IPS-20b (cell line): ENCODE data around the gene APOBR.
"Not testable (repeated sequence)": the region's sequence is repeated elsewhere in the genome, so short reads cannot be mapped to it uniquely, and the experiment has no call there.

Source experiments
- H3K27ac ChIP-seq: one replicate; pipeline ENCODE4 v1.5.1; 2013; ENCODE audit warnings: low read length
- H3K27me3 ChIP-seq: 2 replicates; pipeline ENCODE4 v1.6.1; 2013; ENCODE audit warnings: mild to moderate bottlenecking, low read length, inconsistent platforms; ENCODE audit not compliant: insufficient read depth
- H3K36me3 ChIP-seq: 2 replicates; pipeline ENCODE4 v1.6.1; 2013; ENCODE audit warnings: low read depth, mild to moderate bottlenecking, inconsistent platforms, low read length, moderate library complexity; ENCODE audit not compliant: insufficient read depth
- H3K4me1 ChIP-seq: 2 replicates; pipeline ENCODE4 v1.6.1; 2013; ENCODE audit warnings: mild to moderate bottlenecking, control low read depth, inconsistent platforms, low read length, moderate library complexity; ENCODE audit not compliant: insufficient read depth
- H3K4me3 ChIP-seq: 2 replicates; pipeline ENCODE4 v1.5.1; 2013; ENCODE audit warnings: mild to moderate bottlenecking, low read length, inconsistent platforms
- H3K9ac ChIP-seq: 2 replicates; pipeline ENCODE4 v1.6.1; 2013; ENCODE audit warnings: low read depth, mild to moderate bottlenecking, inconsistent platforms, low read length, moderate library complexity
- H3K9me3 ChIP-seq: 2 replicates; pipeline ENCODE4 v1.6.1; 2013; ENCODE audit warnings: mild to moderate bottlenecking, low read depth, low read length, inconsistent platforms; ENCODE audit not compliant: insufficient read depth

The APOBR gene

DNA sequence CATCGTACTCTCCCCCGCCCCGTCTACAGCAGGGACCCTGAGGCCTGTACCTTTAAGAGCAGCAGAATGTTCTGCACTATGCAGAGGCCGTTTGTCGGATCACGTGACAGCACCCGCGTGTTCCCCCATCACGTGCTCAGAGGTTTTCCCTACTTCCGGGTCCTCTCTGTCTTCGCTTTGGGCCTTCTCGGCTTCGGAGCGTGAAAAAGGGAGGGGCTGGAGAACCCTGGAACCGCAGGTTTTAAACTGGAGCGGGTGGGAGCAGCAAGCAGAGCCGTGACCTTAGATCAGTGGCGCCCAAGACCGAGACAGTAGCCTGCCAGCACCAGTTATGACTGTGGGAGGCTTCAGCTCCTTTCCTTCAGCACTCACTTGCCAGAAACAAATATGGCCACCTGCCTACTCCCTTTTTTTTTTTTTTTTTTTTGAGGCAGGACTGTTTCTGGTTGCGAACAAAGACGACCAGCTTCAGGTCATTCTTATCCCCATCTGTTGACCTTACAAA, 2.4 kb upstream of the APOBR start, which contains the start of gene CLN3:
Gene CLN3, minus strand, starts transcription at position 105 of the 505 bp plus-strand sequence. CDS start 315 bp downstream, outside the sequence.
- no peaks in the 10 kb centered on the region for H3K4me1 ChIP-seq
- no peaks in the 10 kb centered on the region for H3K27me3 ChIP-seq
- H3K36me3 ChIP-seq = peaks cover 10% of the 10 kb centered on the region
- no peaks in the 10 kb centered on the region for H3K9me3 ChIP-seq
- peak within 1 kb of the TSS; percentile 99 for H3K9ac ChIP-seq
- H3K4me3 ChIP-seq = peak within 1 kb of the TSS; percentile 93
- H3K27ac ChIP-seq = peak within 1 kb of the TSS; percentile 96

DNA sequence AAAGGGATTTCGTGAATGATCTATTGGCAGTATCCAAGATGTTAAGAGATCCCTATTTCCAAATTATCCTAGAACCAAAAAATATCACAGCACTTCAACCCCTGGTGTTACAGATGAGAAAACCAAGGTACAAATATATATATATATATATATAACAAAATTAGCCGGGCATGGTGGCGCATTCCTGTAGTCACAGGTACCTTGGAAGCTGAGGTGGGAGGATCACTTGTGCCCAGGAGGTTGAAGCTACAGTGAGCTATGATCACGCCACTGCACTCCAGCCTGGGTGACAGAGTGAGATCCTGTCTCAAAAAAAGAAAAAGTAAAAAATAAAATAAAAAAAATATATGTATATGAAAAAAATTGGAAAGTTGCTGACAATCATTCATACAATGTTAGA, 1.9 kb upstream of the APOBR start:
- Histone ChIP-seq H3K9me3 (no peaks in the 10 kb centered on the region), H3K27me3 (no peaks in the 10 kb centered on the region), H3K9ac (peak overlapping the region; percentile 99; the same call in 1 of the 2 replicates), H3K27ac (no peak overlapping the region), H3K4me1 (no peaks in the 10 kb centered on the region), H3K4me3 (peak overlapping the region; percentile 93), H3K36me3 (peaks cover 8% of the 10 kb centered on the region)

DNA sequence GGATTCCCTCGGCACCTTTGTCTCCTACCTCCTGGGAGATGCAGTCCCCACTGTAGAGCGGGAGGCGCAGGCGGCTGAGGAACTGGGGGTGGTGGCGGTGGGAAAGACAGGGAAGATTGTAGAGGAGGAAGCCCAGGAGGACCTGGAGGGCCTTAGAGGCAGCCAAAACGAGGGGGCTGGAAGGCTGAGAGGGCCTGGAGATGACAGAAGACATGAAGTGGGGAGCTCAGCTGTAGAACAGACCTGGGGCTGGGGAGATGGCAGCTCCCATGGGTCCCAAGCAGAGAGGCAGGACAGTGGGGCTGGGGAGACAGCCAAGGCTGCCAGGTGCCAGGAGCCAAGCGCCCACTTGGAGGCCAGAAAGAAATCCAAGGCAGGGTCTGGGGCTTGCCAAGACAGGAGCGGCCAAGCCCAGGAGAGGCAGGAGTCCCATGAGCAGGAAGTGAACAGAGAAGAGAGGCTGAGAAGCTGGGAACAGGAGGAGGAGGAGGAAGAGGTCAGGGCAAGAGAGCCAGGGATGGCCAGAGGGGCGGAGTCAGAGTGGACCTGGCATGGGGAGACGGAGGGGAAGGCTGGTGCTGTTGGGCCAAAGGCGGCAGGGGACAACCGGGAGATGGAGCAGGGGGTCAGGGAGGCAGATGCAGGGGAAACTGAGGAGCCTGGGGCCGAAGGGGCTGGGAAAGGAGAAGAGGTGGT, 803 bp downstream of the APOBR start:
- Histone ChIP-seq H3K27ac (no peak overlapping the region), H3K4me3 (no peak overlapping the region), H3K36me3 (no peaks in the 10 kb centered on the region), H3K4me1 (no peaks in the 10 kb centered on the region), H3K9me3 (no peaks in the 10 kb centered on the region), H3K27me3 (no peaks in the 10 kb centered on the region), H3K9ac (no peak overlapping the region)

DNA sequence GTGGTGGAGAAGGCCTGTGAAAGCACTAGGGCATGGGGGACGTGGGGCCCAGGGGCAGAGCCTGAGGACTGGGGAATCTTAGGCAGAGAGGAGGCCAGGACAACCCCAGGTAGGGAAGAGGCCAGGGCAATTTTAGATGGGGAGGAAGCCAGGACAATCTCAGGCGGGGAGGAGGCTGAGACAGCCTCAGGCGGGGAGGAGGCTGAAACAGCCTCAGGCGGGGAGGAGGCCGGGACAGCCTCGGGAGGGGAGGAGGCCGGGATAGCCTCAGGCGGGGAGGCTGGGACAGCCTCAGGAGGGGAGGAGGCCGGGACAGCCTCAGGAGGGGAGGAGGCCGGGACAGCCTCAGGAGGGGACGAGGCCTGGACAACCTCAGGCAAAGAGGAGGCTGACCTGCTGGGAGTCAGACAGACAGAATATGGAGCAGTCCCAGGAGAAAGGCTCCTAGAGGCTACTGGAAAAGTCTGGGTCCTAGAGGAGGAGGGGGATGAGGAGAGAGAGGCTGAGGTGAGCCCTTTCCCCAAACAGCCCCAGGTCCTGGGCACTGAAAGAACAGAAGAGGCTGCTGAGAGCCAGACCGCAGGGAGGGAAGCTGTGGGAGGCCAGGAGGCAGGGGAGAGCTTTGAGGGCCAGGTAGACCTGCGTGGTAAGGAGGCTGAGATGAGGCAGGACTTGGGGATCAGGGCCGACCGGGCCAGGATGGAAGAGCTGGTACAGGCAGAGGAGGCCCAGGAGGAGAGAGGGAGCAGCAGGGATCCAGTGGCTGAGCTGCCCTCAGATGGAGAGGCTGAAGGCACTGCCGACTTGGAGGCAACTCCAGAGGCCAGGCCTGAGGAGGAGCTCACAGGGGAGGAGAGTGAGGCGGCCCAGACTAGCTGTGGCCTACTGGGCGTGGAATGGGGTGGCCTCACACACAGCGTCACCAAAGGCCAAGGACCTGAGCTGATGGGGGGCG, 1.6 kb downstream of the APOBR start:
- H3K27me3 ChIP-seq = no peaks in the 10 kb centered on the region
- H3K9ac ChIP-seq = no peak overlapping the region
- no peaks in the 10 kb centered on the region for H3K9me3 ChIP-seq
- H3K4me3 ChIP-seq = no peak overlapping the region
- H3K36me3 ChIP-seq = no peaks in the 10 kb centered on the region
- no peaks in the 10 kb centered on the region for H3K4me1 ChIP-seq
- no peak overlapping the region for H3K27ac ChIP-seq

DNA sequence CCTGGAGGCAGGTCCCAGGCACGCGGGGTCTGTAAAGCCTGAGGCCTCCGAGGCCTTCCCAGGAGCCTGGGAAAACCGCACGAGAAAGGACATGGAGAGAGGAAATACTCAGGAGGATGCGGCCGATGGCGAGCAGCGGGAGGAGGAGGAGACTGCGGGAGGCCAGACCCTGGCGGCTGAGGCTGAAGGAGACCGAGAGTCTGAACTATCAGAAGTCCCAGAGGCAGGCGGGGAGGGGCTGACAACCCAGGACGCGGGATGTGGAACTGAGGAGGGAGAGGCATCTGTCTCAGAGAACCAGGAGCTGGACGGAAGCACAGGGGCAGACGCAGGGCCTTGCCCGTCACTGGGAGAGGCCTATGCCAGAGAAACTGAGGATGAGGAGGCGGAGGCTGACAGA, 2.4 kb downstream of the APOBR start:
- Histone ChIP-seq H3K27me3 (no peaks in the 10 kb centered on the region), H3K27ac (no peak overlapping the region), H3K4me1 (no peaks in the 10 kb centered on the region), H3K36me3 (no peaks in the 10 kb centered on the region), H3K9me3 (no peaks in the 10 kb centered on the region), H3K4me3 (no peak overlapping the region), H3K9ac (no peak overlapping the region)

DNA sequence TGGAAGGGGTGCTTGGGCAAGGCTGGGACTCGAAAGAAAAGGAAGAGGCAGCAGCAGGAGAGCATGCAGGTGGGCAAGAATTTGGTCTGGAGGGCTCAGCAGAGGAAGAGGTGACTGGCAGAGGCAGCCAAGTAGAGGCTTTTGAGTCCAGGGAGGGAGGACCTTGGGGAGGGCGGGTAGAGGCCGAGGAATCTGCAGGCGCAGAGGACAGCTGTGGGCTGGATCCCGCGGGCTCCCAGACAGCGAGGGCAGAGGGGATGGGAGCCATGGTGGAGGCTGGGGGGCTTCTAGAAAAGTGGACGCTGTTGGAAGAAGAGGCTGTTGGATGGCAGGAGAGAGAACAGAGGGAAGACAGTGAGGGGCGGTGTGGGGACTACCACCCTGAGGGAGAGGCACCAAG, 2.9 kb downstream of the APOBR start:
- Histone ChIP-seq H3K9me3 (no peaks in the 10 kb centered on the region), H3K9ac (no peak overlapping the region), H3K27me3 (no peaks in the 10 kb centered on the region), H3K27ac (no peak overlapping the region), H3K36me3 (no peaks in the 10 kb centered on the region), H3K4me3 (no peak overlapping the region), H3K4me1 (no peaks in the 10 kb centered on the region)

DNA sequence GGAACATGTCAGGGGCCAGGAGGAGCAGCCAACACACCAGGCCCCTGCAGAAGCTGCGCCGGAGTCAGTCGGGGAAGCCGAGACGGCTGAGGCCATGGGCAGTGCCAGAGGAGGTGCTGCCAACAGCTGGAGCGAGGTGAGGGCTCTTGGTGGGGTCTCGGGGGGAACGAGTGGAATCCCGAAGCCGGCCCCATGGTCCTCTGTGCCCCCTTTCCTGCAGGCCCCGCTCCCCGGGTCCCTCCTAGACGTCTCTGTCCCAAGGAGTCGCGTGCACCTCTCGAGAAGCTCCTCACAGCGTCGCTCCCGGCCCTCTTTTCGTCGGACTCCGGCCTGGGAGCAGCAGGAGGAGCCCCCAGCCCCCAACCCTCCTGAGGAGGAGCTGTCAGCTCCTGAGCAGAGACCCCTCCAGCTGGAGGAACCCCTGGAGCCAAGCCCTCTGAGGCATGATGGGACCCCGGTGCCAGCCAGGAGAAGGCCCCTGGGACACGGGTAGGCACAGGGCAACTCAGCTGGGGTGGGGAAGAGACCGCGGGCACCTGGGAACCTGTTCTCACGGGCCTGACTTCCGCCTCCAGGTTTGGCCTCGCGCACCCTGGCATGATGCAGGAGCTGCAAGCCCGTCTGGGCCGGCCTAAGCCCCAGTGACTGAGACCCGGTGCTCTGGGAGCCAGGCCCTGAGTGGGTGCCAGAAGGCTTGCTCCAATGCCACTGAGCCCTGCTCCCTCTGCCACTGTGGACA, 3.6 kb downstream of the APOBR start:
- Histone ChIP-seq H3K4me1 (no peaks in the 10 kb centered on the region), H3K9me3 (no peaks in the 10 kb centered on the region), H3K36me3 (no peaks in the 10 kb centered on the region), H3K4me3 (no peak overlapping the region), H3K27me3 (no peaks in the 10 kb centered on the region), H3K27ac (no peak overlapping the region), H3K9ac (no peak overlapping the region)

DNA sequence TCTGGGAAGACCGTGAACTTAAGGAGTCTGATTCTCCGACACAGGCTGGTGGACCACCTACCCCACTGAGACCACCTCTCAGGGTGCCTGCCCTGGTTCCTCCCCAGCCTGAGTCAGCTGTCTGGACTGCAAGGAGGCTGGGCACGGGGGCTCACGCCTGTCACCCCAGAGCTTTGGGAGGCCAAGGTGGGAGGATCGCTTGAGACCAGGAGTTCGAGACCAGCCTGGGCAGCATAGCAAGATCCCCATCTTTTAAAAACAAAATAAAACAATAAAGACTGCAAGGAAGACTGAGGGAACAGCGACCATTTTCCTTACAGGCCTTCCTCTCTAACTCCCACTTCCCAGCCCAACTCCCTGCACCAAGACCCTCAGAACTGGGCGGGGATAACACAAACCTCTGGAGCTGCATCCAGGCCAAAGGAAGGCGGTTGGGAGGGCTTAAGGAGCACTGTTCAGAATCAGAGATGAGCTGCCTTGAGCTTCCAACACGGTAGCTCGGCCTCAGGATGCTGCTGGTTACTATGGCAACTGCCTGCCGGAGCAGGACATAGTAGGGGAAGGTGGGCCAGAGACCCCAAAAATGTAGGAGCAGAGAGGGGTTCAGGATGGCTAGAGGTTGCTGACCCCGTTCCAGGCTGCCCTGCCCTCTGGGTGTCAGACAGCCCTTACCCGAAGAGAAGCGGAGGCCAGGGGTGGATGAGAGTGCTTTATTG, 4.4 kb downstream of the APOBR start:
- Histone ChIP-seq H3K9ac (no peak overlapping the region), H3K36me3 (no peaks in the 10 kb centered on the region), H3K27me3 (no peaks in the 10 kb centered on the region), H3K4me1 (no peaks in the 10 kb centered on the region), H3K9me3 (no peaks in the 10 kb centered on the region), H3K4me3 (no peak overlapping the region), H3K27ac (no peak overlapping the region)

DNA sequence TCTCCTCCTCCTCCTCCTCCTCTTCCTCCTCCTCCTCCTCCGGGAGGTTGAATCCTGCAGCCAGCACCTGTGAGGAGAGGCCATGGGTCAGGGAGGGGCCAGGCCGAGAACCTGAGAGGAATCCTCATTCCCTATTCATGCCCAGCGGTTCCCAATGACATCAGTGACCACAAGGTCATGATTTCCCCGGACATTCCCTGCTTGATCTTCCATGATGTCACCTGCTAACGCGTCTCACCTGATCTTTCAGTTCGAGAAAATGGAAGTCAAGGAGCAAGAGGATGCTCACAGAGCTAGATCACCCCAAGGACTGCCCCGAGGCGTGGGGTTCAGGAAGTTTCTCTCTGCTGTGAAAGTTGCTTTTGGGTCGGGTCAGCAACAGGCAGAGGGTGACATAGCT, 5.4 kb downstream of the APOBR start:
- Histone ChIP-seq H3K36me3 (no peaks in the 10 kb centered on the region), H3K9me3 (no peaks in the 10 kb centered on the region), H3K9ac (no peak overlapping the region), H3K4me3 (no peak overlapping the region), H3K27me3 (no peaks in the 10 kb centered on the region), H3K4me1 (no peaks in the 10 kb centered on the region), H3K27ac (no peak overlapping the region)

DNA sequence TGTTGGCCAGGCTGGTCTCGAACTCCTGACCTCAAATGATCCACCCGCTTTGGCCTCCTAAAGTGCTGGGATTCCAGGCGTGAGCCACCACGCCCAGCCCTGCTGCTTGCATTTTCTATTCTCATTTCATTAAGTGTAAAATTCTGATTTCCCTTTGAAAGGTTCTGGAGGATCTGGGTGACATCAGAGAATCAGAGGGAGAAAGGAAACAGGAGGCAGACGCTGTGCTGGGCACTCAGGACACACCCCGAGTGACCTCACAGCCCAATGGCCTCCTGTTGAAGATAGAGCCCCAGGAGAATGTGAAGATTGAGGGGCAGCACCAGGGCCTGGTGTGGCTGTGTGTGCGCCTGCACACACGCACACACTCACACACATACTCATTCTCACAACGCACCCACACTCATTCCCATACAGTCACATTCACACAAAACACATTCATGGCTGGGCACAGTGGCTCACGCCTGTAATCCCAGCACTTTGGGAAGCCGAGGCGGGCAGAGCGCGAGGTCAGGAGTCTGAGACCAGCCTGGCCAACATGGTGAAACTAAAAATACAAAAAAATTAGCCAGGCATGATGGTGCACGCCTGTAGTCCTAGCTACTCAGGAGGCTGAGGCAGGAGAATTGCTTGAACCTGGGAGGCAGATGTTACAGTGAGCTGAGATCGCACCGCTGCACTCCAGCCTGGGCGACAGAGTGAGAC, 6.2 kb downstream of the APOBR start:
- not testable (repeated sequence) for H3K9me3 ChIP-seq, H3K27ac ChIP-seq, H3K4me1 ChIP-seq, H3K36me3 ChIP-seq, H3K4me3 ChIP-seq, H3K27me3 ChIP-seq, H3K9ac ChIP-seq
